Stimulated activated CD4-positive, alpha-beta T cell treated with anti-CD3 and anti-CD28 coated beads, Interleukin-12 subunit alpha, Interleukin-12 subunit beta, amount 100 ng/mL, for 24 hours (primary cell): ENCODE results near the gene MYLK.
A peak's percentile ranks its signal among the peaks of the same experiment; 100 is the strongest.
"Not testable (repeated sequence)": the region's sequence is repeated elsewhere in the genome, so short reads cannot be mapped to it uniquely, and the experiment has no call there.

Source experiments
- DNase-seq, 2 experiments: peaks; one replicate each; pipeline ENCODE4 v3.0.0-alpha.2; 2020; ENCODE audit warnings: low read depth in 2 of 2

MYLK gene

DNA sequence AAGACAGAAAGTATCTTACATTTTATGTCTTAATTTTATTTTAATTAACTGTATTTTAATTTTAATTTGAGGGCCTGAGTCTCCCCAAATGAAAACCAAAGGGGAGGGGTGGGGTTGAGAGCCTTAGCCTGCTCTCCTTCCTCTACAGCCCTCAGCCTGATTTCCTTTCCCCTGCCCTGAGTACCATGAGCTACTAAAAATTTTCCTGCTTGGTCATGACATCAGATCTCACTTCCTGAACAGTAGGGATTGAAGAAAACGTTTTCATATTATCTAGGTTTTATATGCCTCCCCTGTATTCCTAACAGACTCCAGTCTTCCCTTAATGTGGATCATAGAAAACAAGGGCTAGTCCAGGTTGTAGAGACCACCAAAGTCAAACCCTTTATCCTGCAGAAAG is 133.9 kb downstream of the MYLK start:
- no peak for DNase-seq

DNA sequence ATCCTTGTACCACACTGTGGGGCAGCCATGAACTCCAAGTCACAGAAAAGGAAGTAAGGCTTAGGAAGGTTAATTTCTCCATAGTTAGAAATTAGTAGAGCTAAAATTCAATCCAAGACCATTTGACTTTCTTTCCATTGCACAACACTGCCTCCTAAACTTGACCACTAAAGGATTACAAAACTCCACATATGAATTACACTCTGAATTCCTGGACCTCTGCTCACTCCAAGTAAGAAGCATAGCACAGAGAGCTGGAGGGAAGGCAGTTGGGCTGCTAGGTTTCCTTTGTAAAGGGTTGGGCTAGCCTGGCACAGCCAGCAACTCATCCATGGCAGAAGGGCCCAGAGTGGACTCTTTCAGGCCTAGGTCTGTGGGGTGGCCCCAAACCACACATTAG is 134.4 kb downstream of the MYLK start:
- no peak for DNase-seq

DNA sequence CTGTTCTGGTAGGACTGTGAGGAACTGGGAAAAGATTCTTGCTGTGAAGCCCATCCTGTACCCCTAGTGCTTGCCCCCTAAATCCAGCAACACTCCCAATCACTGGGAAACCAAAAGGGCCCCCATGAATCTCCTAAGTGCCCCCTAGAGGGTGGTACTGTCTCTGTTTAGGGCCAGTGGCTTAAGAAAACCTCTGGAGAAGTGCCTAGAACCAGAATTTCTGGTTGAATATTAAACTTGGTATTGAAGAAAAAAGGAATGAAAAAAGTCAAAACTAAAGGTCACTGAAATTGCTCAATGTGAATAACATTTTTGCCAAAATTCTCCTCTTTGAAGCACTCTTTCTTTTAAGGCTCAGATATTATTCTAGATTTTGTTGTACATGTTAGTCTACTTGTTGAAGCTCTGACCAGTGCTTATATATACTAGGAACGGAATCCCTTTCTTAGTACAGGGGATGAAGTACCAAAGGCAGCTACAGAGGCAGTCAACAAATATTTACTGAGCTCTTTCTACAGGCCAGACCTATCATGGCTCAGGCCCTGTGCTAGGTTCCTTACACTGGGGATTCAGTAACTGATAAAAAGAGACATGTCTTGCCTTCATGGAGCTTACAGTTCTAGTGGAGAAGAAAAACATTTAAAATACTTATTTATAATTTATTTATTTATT is 138.8 kb downstream of the MYLK start:
- no peak for DNase-seq

DNA sequence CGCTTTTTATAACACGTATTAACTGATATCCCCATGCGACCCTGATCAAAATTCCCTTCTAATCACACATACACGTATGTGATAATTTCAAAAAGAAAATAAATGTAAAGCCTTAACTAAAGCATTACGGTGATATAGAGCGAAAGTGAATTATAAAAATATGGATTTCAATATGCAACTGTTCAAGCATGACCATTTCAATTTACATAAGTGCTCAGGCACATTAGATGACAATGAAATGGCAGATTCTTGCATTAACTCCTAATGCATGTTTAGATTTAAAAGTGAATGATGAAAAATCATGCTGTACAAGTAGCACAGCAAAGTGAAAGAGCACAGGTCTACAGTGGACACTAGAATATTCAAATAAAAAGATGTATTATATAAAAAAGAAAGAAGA is 140.1 kb downstream of the MYLK start:
- no peak for DNase-seq

DNA sequence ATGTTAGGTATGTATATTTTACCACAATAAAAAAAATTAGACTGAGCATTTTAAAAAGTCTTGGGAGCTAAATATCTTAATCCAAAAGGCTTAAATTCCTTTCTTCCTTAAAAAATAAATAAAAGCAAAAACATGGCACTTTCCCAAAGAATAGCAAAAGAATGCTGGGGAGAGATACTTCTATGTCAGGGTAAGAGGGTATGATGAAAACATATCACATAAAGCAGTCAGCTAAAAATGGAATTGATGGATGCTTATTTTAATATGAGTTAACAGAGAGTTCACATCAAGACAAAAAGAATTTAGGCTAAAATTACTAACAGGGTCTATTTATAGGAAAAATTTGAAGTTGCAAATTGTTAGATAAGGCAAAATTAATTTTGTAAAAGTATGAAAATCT is 141.0 kb downstream of the MYLK start:
- no peak for DNase-seq

DNA sequence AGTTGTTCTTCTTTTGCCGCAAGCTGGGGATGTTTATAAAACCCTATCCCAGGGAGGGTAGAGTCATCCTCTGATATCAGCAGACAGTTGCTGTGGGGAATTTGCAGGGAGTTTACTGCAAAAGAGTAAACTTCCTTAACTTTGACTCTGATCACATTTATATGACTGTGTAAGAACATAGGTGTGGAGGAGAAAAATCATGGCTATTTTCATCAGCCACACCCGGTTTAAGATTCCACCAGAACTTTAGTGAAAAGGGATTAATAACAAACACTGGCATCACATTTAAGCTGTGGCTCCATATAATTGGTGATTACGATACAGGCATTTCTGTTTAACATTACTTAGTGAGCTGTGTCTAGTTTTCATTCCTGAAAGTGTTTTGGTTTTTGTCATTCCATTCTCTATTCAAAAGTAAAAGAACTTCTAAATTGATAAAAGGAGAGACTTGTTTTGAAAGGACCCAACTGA is 143.1 kb downstream of the MYLK start:
- DNase-seq, result no peak

DNA sequence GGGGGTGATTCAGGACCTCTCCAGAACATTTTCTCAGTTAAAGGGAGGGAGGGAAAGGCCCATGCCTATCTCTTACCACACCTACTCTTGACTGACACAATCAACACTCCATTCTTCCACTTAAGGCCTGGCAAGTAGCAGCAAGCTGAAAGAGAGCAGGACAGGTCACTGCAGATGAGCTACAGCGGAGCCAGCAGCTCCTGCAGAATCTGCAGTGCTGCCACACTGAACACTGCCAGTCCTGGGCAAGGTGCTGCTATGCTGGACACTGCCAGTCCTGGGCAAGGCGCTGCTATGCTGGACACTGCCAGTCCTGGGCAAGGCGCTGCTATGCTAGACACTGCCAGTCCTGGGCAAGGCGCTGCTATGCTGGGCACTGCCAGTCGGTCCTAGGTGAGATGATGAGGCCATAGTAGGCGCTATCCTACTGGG is 143.7 kb downstream of the MYLK start:
- DNase-seq, result no peak

DNA sequence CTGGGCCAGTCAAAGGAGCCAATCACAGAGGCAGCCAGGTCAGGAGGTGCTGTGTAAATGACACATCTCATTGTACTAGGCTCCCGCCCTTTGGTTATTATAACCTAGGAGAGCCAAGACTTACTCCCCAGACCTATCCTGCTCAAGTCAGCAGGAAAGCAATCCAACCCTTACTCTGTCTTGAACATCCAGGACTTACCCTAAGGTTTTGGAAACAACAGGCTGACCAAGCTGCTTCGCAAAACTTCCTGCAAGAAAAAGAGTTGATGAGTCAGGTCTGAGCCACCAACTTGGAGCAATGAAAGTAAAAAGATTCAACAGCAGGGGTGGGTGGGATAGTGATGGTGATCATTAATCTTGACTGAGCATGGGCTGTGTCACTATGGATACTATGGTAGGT is 144.4 kb downstream of the MYLK start:
- no peak for DNase-seq

DNA sequence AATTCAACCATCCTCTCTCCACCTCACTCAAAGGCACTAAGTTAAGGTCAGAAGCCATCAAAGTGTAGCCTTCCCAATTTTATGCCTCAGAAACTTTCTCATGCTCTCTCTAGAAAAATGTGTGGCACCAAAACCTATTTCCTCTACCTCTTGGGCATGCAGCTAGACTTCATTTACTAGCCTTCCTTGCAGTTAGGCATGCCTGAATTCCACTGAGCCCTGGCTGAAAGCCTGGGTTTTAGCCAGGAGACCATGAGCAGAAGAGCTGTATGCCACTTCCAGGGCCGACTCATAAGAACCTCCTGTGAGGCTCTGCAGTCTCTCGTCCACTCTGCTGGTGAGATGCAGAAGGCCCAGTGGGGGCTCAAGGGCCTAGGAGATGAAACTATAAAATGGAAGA is 145.0 kb downstream of the MYLK start:
- DNase-seq, result no peak

DNA sequence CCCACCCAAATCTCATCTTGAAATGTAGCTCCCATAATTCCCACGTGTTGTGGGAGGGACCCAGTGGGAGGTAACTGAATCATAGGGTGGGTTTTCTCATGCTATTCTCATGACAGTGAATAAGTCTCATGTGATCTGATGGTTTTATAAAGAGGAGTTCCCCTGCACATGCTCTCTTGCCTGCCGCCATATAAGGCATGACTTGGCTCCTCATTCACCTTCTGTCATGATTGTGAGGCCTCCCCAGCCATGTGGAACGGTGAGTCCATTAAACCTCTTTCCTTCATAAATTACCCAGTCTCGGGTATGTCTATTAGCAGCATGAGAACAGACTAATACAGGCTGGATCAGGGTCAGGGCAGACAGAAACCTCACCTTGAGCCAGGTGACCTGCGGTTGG is 145.6 kb downstream of the MYLK start:
- not testable (repeated sequence) for DNase-seq

DNA sequence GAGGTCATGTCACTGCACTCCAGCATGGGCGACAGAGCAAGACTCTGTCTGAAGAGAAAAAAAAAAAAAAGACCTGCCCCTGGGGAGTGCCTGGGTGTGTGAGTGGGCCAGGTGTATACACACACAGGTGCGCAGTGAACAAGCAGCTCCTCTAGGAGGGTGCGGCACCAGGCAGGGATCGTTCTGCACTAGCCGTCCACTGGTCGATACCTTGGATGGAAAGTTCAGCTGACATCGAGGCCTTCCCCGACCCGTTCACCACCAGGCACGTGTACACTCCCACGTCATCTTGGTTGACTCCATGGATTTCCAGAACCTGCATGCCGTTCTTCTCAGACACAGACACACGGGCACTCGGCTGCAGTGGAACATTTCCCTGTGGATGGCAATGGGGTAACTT is 147.0 kb downstream of the MYLK start:
- no peak for DNase-seq

DNA sequence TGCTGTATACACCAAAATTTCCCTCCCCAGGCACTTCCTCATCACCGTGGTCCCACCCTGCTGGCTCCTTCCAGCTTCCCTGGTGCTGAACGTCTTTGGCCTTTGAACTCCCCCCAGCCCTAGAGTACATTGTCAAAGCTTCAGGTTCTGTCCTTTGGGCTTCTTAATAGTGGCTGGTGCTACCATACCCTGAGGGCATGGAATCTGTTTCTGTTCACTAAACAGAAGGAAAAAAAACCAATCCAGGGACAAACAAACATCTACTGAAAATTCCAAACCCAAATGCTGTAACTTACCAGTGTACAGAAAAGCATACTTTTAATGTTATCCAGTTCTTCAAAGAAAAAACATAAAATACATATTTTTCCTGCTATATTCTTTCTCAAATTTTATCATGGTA is 148.7 kb downstream of the MYLK start:
- DNase-seq, result no peak

DNA sequence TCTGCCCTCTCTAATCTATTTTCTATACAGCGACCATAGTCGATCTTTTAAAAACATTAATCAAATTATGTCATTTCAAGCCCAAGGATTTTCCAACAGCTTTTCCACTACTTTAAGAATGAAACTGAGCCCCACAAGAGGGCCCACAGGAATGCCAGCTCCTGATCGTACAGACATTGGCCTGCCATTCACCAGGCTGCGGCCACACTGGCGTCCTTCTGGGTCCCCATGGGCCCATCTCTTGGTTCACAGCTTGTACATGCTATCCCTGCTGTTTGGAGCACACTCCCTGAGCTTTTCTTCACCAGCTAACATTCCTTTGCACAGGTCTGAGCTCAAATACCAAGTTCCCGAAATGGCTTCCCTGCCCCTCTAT is 149.6 kb downstream of the MYLK start:
- no peak for DNase-seq

DNA sequence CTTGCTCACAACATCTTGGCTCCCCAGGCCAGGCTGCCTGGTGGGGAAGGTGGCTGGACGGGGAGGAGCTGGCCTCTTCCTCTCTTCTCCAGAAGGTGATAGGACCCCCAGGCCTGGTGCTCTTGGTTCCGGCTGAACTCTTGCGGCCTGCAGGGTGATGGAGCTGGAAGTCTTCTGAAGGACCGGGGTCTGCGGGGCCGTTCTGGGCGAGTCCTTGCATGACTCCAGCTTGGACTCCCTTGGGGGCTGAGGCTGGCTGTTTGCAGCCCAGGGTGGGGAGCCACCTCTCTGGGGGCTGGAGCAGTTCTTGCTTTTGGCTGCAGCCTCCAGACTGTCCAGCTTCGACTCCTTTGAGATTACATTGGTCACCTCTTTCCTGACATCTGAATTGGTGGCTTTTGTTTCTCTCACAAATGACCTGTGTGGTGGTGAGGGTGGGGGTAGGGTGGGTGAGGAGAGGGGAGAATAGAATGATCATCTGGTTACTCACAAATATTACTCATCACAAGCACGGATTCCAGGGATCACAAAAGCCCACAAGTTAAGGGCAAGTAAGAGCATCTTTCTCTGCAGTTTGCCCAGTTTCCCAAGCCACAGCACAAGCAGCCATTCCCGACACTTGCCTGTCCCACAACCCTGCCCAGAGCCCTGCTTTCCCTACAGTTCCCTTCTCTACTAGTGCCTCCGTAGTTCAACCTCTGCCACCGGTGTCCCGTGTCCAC is 150.2 kb downstream of the MYLK start:
- DNase-seq, result no peak

DNA sequence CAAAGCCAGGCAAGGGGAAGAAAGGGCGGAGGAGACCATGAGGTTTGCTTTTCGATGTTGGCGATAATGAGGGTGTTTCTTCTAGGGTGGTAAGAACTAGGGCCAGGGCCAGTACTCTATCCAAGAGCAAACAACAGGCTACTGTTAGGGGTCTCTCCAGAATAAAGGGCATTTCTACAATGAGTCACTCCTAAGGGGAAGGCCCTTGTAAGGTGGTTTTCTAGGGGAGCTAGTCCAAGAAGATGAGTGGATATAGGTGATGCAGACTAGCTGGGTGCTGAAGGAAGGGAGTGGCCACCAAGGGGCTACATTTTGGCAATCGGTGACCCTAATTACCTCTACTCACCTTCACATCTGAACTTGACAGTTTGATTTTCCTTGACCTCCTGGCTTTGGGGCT is 150.8 kb downstream of the MYLK start:
- no peak for DNase-seq

DNA sequence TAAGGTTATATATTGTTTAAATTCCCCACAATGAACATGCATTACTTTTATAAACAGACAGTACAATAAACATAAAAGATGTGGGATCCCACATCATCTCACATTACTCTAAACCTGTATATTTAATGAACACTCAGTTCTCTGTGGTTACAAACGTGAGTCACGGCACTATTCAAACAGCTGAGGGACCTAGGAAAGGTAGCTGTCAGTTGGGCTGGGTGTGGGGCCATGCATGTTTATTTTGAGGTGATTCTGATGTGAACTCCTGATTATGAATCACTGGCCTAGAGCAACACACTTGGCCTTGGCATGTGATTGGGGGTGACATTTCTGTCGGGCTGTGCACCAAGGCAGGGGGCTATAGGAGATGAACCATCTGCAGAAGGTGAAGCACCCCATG is 151.7 kb downstream of the MYLK start:
- no peak for DNase-seq

DNA sequence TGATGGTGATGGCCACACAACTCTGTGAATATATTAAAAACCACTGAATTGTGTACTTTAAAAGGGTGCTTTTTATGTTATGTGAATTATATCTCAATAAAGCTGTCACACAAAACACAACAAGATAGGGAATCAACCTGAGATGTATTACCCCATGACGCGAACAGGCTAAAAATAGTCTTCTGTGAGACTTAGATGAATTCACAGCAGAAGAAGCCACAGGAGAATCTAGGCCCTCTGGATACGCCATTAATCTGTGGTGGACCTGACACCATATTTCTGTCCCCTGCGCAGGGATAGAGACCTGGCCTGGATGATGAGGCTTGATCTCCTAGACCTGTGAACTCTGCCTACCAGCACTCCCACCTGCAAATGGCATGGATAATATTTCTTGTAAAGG is 153.3 kb downstream of the MYLK start:
- DNase-seq, result no peak

DNA sequence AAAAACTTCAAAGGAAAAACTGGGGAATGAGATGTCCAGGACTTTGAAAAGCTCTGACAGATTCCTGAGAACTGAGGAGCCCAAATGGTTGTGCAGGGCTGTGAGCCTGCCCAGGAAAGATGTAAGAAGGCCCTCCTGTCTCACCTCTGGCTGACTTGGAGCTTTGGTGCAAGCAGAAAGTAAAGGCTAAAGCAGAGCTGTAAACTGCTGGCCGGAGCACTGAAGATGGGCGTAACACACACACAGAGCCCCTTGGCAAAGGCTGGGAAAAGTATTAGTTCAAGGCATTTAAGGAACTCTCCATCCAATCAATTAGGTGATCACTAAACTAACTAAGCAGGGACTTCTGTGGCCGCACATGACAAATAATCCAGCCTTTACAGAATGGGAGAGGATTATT is 155.1 kb downstream of the MYLK start:
- no peak for DNase-seq

DNA sequence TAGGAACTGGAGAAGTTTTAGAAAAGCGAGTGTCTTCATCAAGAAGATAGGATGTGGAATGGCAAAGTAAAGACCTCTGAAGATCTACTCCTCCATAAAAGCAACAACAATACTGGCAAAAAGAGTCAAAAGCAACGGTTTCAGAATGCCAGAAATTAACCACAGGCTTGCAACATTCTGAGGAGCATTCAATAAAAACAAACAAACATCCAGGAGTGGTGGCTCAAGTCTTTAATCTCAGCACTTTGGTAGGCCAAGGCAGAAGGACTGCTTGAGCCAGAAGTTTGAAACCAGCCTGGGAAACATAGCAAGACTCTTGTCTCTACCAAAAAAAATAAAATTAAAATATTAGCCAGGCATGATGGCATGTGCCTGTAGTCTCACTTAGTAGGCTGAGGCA is 156.1 kb downstream of the MYLK start:
- no peak for DNase-seq

DNA sequence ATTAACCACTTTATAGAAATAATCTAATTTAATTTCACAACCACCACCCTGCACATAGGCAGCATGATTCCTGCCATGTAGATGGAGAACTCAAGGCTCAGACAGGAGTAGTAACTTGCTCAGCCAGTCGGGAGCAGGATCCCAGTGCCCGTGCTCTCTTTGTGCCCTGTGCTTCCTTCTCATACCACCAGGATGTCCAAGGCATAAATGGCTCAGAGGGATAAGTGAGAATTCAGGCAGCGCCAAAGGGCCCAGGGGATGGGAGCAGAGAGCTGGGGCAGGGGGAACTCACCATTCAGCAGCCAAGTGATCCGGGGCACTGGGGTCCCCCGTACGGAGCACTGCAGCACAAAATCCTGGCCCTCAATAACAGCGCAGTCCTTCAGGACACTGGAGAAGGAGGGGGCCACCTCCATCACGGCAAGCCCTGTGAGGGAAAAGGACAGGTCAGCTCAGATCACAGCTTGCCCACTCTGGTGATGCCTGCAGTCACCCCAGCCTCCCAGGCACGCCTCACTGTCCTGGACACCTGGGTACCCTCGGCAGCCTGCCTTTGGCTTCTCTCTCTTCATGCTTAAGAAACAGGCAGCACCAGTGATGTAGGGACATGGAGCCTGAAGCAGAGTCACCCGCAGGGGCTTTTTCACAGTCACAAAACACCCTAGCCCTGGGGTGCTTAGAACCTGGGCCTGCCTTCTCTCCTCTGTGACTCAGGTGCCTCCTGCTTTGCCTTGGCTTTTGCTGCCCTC is 158.3 kb downstream of the MYLK start:
- DNase-seq, result no peak

DNA sequence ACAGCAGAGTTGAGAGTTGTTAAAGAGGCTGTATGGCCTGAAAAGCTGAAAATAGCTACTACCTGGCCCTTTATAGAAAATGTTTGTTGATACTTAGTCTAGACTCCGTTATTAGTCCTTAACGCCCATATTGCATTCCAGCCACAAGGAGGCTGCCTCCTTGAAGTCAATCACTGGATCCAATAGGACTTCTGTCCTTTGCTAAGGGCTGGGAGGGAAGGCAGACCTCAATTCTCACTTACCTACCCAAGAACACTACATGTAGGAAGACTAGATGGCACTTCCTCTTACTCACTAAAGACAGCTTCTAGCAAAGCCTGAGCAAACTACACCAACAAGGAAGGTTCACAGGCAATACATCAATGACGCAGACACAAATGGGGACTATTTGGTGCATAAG is 159.8 kb downstream of the MYLK start:
- DNase-seq, result no peak

DNA sequence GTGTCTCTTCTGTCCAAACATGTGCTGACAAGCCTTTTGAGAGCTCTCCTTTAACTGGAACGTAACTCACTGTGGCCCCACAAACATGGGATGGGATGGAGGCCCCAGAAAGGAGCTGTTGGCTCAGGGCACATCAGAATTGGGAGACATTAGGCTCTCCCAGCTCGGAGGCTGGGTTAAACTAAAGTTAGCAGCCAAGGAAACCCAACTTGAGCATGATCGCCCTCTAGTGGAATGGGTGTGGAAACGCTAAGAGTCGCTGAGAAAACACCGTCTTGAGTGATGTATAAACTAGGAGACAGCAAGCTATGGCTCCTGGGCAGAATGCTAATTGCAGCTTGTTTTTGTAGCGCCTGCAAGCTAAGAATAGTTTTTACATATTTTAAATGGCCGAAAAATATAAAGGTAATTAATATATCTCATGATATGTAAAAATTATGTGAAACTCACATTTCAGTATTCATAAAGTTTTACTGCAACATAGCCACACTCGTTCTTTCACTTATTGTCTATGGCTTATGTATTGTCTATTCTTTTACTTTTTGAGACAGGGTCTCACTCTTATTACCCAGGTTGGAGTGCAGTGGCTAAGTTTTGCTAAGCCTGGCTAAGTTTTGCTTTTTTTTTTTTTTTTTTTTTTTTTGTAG is 160.5 kb downstream of the MYLK start:
- DNase-seq, result peak; percentile 5 to 31
